Measurements from ENCODE around the gene DCAF4.

Gene DCAF4

DNA sequence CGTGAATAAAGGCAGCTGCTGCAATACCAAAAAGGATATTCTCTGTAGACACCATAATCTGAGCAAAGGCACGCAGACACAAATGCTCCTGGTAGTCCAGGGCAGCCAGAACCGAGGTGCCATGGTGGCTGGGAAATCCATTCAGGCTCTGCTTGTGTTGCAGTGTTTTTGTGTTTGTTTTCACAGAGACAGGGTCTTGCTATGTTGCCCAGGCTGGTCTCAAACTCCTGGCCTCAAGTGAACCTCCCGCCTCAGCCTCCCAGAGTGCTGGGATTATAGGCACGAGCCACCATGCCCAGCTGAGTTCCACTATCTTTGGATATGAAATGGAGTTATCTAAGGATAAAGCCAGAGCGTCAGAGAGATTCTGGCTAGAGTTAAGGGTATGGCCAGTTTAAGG, 39.8 kb downstream of the DCAF4 start:
- H3K9ac ChIP-seq (ENCODE audit: low read length) = no peak overlapping the region
- no CpG with 5 or more reads among the region's 6 CpGs for WGBS (ENCODE audit: extremely low coverage, insufficient coverage, insufficient read length)
- no peaks in the 10 kb centered on the region for H3K79me1 ChIP-seq (ENCODE audit: low read length)
- no peak overlapping the region for H4K12ac ChIP-seq (ENCODE audit: low read depth, low read length)
- no peak overlapping the region for H3K18ac ChIP-seq (ENCODE audit: low read length)
- no peaks in the 10 kb centered on the region for H3K4me1 ChIP-seq (ENCODE audit: control insufficient read depth in 1 of 2, insufficient read depth in 2 of 2, low read length in 2 of 2)
- no peak overlapping the region for H3K4me3 ChIP-seq (ENCODE audit: low read depth, low read length)
- no peak overlapping the region for H2BK12ac ChIP-seq (ENCODE audit: low read length)
- no peak overlapping the region for H2BK120ac ChIP-seq (ENCODE audit: insufficient read depth, low read length, poor library complexity)
- peak in 1 of 2 donors; percentile 9 for DNase-seq
- no peaks in the 10 kb centered on the region for H3K9me3 ChIP-seq (ENCODE audit: insufficient read depth, low read depth, low read length)
- H2BK5ac ChIP-seq (ENCODE audit: low read depth, low read length, poor library complexity) = no peak overlapping the region
- H3K4ac ChIP-seq (ENCODE audit: low read depth, low read length) = no peak overlapping the region
- H2AFZ ChIP-seq (ENCODE audit: insufficient read depth, low read length, poor library complexity) = no peak overlapping the region
- no peaks in the 10 kb centered on the region for H3K27me3 ChIP-seq (ENCODE audit: insufficient read depth, low read length)
- no peak overlapping the region for H3K27ac ChIP-seq (ENCODE audit: low read depth, low read length)
- peaks cover 26 to 28% of the 10 kb centered on the region in 2 experiments for H3K36me3 ChIP-seq (ENCODE audit: control insufficient read depth in 1 of 2, insufficient read depth in 2 of 2, low read length in 2 of 2)
- no peaks in the 10 kb centered on the region for H3K79me2 ChIP-seq (ENCODE audit: control insufficient read depth, insufficient read depth, low read length, poor library complexity)
- no peak overlapping the region for H3K4me2 ChIP-seq (ENCODE audit: low read length)
- no peak overlapping the region for H4K8ac ChIP-seq (ENCODE audit: low read depth, low read length)
- H2AK5ac ChIP-seq (ENCODE audit: low read length) = no peak overlapping the region
- H3K23ac ChIP-seq (ENCODE audit: low read length) = no peak overlapping the region
- H4K91ac ChIP-seq (ENCODE audit: low read depth, low read length) = no peak overlapping the region
- no peak overlapping the region for H3K14ac ChIP-seq (ENCODE audit: low read length)

DNA sequence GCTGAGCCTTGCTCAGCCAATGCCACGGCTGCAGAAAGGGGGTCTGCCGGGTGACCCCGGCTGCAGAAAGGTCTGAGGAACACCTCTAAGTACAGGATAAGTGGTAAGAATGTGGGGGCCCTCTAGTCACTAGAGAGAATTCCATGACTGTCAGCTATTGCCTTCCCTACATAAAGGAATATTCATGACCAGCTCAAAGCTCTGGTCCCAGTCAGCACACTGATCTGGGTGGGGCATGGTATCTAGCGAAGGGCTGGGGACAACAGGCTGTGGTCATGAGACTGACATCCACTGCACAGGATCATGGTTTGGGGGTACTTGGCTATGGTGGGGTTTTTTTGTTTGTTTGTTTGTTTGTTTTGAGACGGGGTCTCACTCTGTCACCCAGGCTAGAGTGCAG, 42.1 kb downstream of the DCAF4 start:
- H3K27me3 ChIP-seq (ENCODE audit: insufficient read depth, low read length) = no peaks in the 10 kb centered on the region

DNA sequence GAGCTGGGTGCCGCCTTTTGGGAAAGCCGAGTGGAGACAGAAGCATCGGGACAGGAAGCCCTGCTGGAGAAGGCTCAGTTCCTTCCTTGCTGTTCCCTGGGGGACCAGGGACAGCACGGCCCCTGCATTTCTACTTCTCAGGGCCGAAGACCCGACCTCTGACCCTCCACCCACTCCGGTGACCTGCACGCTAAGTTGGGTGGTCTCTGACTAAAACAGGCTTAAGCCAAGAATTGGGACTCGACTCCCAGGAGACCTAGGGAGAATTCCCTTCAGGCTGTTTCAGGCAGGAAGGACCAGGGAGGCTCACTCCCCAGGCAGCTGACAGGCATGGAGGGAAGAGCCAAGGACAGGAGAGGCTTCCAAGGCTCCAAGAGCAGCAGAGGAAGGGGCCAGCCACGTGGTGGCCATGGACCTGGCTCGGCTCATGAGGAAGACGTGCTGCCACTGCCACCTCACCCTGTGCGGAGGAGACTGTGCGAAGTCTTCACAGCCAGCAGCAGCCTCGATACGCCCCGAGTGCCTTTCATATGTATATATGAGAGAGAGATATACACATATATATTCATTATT, 43.9 kb downstream of the DCAF4 start:
- Histone ChIP-seq H4K91ac (ENCODE audit: low read depth, low read length) (no peak overlapping the region), H2BK5ac (ENCODE audit: low read depth, low read length, poor library complexity) (no peak overlapping the region), H3K9me3 (ENCODE audit: insufficient read depth, low read depth, low read length) (no peaks in the 10 kb centered on the region), H2AK5ac (ENCODE audit: low read length) (no peak overlapping the region), H3K9ac (ENCODE audit: low read length) (no peak overlapping the region), H4K12ac (ENCODE audit: low read depth, low read length) (no peak overlapping the region), H4K8ac (ENCODE audit: low read depth, low read length) (no peak overlapping the region), H3K4me2 (ENCODE audit: low read length) (no peak overlapping the region), H3K27me3 (ENCODE audit: insufficient read depth, low read length) (no peaks in the 10 kb centered on the region), H3K23ac (ENCODE audit: low read length) (no peak overlapping the region), H3K4me1 (ENCODE audit: control insufficient read depth in 1 of 2, insufficient read depth in 2 of 2, low read length in 2 of 2) (no peaks in the 10 kb centered on the region), H3K36me3 (ENCODE audit: control insufficient read depth in 1 of 2, insufficient read depth in 2 of 2, low read length in 2 of 2) (peaks cover 47 to 50% of the 10 kb centered on the region in 2 experiments), H2AFZ (ENCODE audit: insufficient read depth, low read length, poor library complexity) (no peak overlapping the region), H3K79me2 (ENCODE audit: control insufficient read depth, insufficient read depth, low read length, poor library complexity) (no peaks in the 10 kb centered on the region), H3K18ac (ENCODE audit: low read length) (no peak overlapping the region), H3K4me3 (ENCODE audit: low read depth, low read length) (no peak overlapping the region), H3K79me1 (ENCODE audit: low read length) (no peaks in the 10 kb centered on the region), H3K4ac (ENCODE audit: low read depth, low read length) (no peak overlapping the region), H3K27ac (ENCODE audit: low read depth, low read length) (no peak overlapping the region), H2BK120ac (ENCODE audit: insufficient read depth, low read length, poor library complexity) (no peak overlapping the region), H3K14ac (ENCODE audit: low read length) (no peak overlapping the region), H2BK12ac (ENCODE audit: low read length) (no peak overlapping the region)
- no CpG with 5 or more reads among the region's 17 CpGs for WGBS (ENCODE audit: extremely low coverage, insufficient coverage, insufficient read length)
- no peak for DNase-seq

More for the DNA sequence above, 42.1 kb downstream of the DCAF4 start:
- H3K79me1 ChIP-seq (ENCODE audit: low read length) = no peaks in the 10 kb centered on the region
- no peak overlapping the region for H3K18ac ChIP-seq (ENCODE audit: low read length)
- H3K4ac ChIP-seq (ENCODE audit: low read depth, low read length) = no peak overlapping the region
- H3K14ac ChIP-seq (ENCODE audit: low read length) = no peak overlapping the region
- DNase-seq = no peak
- H2AK5ac ChIP-seq (ENCODE audit: low read length) = no peak overlapping the region
- H2BK120ac ChIP-seq (ENCODE audit: insufficient read depth, low read length, poor library complexity) = no peak overlapping the region
- H3K23ac ChIP-seq (ENCODE audit: low read length) = no peak overlapping the region
- no peak overlapping the region for H3K9ac ChIP-seq (ENCODE audit: low read length)
- no peak overlapping the region for H4K8ac ChIP-seq (ENCODE audit: low read depth, low read length)
- H2BK12ac ChIP-seq (ENCODE audit: low read length) = no peak overlapping the region
- no peak overlapping the region for H2BK5ac ChIP-seq (ENCODE audit: low read depth, low read length, poor library complexity)
- no peak overlapping the region for H3K4me3 ChIP-seq (ENCODE audit: low read depth, low read length)
- H3K4me2 ChIP-seq (ENCODE audit: low read length) = no peak overlapping the region
- H3K4me1 ChIP-seq (ENCODE audit: control insufficient read depth in 1 of 2, insufficient read depth in 2 of 2, low read length in 2 of 2) = no peaks in the 10 kb centered on the region
- no peak overlapping the region for H4K12ac ChIP-seq (ENCODE audit: low read depth, low read length)
- no CpG with 5 or more reads among the region's 5 CpGs for WGBS (ENCODE audit: extremely low coverage, insufficient coverage, insufficient read length)
- no peak overlapping the region for H4K91ac ChIP-seq (ENCODE audit: low read depth, low read length)
- no peaks in the 10 kb centered on the region for H3K9me3 ChIP-seq (ENCODE audit: insufficient read depth, low read depth, low read length)
- peaks cover 32 to 33% of the 10 kb centered on the region in 2 experiments for H3K36me3 ChIP-seq (ENCODE audit: control insufficient read depth in 1 of 2, insufficient read depth in 2 of 2, low read length in 2 of 2)
- no peak overlapping the region for H2AFZ ChIP-seq (ENCODE audit: insufficient read depth, low read length, poor library complexity)
- no peak overlapping the region for H3K27ac ChIP-seq (ENCODE audit: low read depth, low read length)
- no peaks in the 10 kb centered on the region for H3K79me2 ChIP-seq (ENCODE audit: control insufficient read depth, insufficient read depth, low read length, poor library complexity)

DNA sequence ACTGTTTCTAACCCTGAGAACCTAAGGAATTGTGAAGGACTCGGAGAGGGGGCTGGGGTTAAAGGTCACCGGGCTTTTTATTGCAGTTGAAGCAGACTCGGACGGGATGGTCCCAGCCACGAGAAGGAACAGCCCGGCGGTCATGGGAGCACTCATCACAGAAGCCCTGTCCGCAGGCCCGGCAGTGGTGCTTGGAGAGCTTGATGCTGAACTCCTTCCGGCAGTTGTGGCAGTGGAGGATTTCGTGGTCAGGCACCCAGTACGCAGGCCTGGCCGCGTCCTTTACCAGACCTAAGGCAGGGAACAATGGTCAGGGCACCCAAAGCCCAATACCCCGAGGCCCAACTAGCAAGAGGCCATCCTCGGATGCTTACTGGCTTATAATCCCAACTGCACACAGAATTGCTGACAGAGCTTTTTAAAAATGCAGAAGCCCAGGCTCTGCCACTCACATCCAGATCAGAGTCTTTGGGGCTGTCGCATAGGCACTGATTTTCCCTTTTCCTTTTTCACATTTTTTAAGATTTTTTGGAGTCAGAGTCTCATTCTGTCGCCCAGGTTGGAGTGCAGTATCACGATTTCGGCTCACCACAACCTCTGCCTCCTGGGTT, 44.7 kb downstream of the DCAF4 start:
- no peak for DNase-seq

More for the DNA sequence above, 44.7 kb downstream of the DCAF4 start:
- Histone ChIP-seq H3K27ac (ENCODE audit: low read depth, low read length) (no peak overlapping the region), H3K27me3 (ENCODE audit: insufficient read depth, low read length) (no peaks in the 10 kb centered on the region), H2AK5ac (ENCODE audit: low read length) (no peak overlapping the region), H3K9me3 (ENCODE audit: insufficient read depth, low read depth, low read length) (no peaks in the 10 kb centered on the region), H2BK120ac (ENCODE audit: insufficient read depth, low read length, poor library complexity) (no peak overlapping the region), H3K4me3 (ENCODE audit: low read depth, low read length) (no peak overlapping the region), H3K79me2 (ENCODE audit: control insufficient read depth, insufficient read depth, low read length, poor library complexity) (no peaks in the 10 kb centered on the region), H3K4ac (ENCODE audit: low read depth, low read length) (no peak overlapping the region), H3K4me1 (ENCODE audit: control insufficient read depth in 1 of 2, insufficient read depth in 2 of 2, low read length in 2 of 2) (no peaks in the 10 kb centered on the region), H3K23ac (ENCODE audit: low read length) (no peak overlapping the region), H3K36me3 (ENCODE audit: control insufficient read depth in 1 of 2, insufficient read depth in 2 of 2, low read length in 2 of 2) (peaks cover 51 to 56% of the 10 kb centered on the region in 2 experiments), H3K18ac (ENCODE audit: low read length) (no peak overlapping the region), H2BK12ac (ENCODE audit: low read length) (no peak overlapping the region), H2AFZ (ENCODE audit: insufficient read depth, low read length, poor library complexity) (no peak overlapping the region), H4K91ac (ENCODE audit: low read depth, low read length) (no peak overlapping the region), H3K14ac (ENCODE audit: low read length) (no peak overlapping the region), H2BK5ac (ENCODE audit: low read depth, low read length, poor library complexity) (no peak overlapping the region), H3K79me1 (ENCODE audit: low read length) (no peaks in the 10 kb centered on the region), H4K12ac (ENCODE audit: low read depth, low read length) (no peak overlapping the region), H3K9ac (ENCODE audit: low read length) (no peak overlapping the region), H4K8ac (ENCODE audit: low read depth, low read length) (no peak overlapping the region), H3K4me2 (ENCODE audit: low read length) (no peak overlapping the region)
- WGBS (ENCODE audit: extremely low coverage, insufficient coverage, insufficient read length) = no CpG with 5 or more reads among the region's 20 CpGs

Data from trophoblast cell (in vitro differentiated cells and primary cell).